HEK293 (cell line): ENCODE data around the gene ADGRB3.

Source experiments
- CTCF ChIA-PET: fragments of 350-600 bp; formaldehyde crosslinking; extraction: SDS; loops from one replicate; lab custom pipeline; 2021; ENCODE audit warnings: antibody characterized with exemption; lab: Yijun Ruan, JAX
- POLR2A ChIA-PET: fragments of 300-600 bp; formaldehyde crosslinking; extraction: SDS; loops from one replicate; lab custom pipeline; 2020; ENCODE audit warnings: antibody characterized with exemption, inconsistent platforms; lab: Yijun Ruan, JAX
- H3K27ac ChIP-seq: fragments of 200-500 bp; sonication (Bioruptor generic); 2 replicates; pipeline ENCODE4 v1.5.1; 2014; ENCODE audit warnings: low read depth, low read length, control low read depth, inconsistent platforms; ENCODE audit errors: extremely low read depth
- H3K36me3 ChIP-seq, 2 experiments: fragments of 200-500 bp in 1 of 2; sonication (Bioruptor generic) in 1 of 2; 1 replicate in 1 of 2; 2 replicates in 1 of 2; pipeline ENCODE4 v1.5.1; 2014 to 2017; ENCODE audit warnings: inconsistent platforms in 2 of 2, low read length in 2 of 2; ENCODE audit not compliant: control insufficient read depth in 2 of 2, insufficient read depth in 1 of 2
- H3K4me1 ChIP-seq: fragments of 200-500 bp; sonication (Bioruptor generic); 2 replicates; pipeline ENCODE4 v1.5.1; 2014; ENCODE audit warnings: mild to moderate bottlenecking, low read length, inconsistent platforms; ENCODE audit not compliant: control insufficient read depth, insufficient read depth
- H3K4me3 ChIP-seq: 2 replicates; pipeline ENCODE4 v1.5.1; 2011; ENCODE audit warnings: low read depth, mild to moderate bottlenecking, control low read depth, low read length, moderate library complexity
- H3K9me3 ChIP-seq: fragments of 200-500 bp; sonication (Bioruptor generic); 2 replicates; pipeline ENCODE4 v1.5.1; 2014; ENCODE audit warnings: low read depth, low read length, inconsistent platforms; ENCODE audit not compliant: control insufficient read depth, insufficient read depth
- FEZF1 ChIP-seq: fragments of 450-650 bp; formaldehyde crosslinking; IDR thresholded peaks from 2 replicates; pipeline ENCODE4 v1.5.1; 2016; ENCODE audit warnings: missing biosample characterization, missing genetic modification characterization
- GLI4 ChIP-seq: fragments of 450-650 bp; formaldehyde crosslinking; IDR thresholded peaks from 2 replicates; pipeline ENCODE4 v1.5.1; 2016; ENCODE audit warnings: missing biosample characterization, missing genetic modification characterization
- OVOL3 ChIP-seq: fragments of 450-650 bp; formaldehyde crosslinking; IDR thresholded peaks from 2 replicates; pipeline ENCODE4 v1.5.1; 2016; ENCODE audit warnings: missing biosample characterization, missing genetic modification characterization
- RBAK ChIP-seq: fragments of 450-650 bp; formaldehyde crosslinking; IDR thresholded peaks from 2 replicates; pipeline ENCODE4 v1.5.1; 2016; ENCODE audit warnings: missing biosample characterization, missing genetic modification characterization
- TRIM28 ChIP-seq: IDR thresholded peaks from 2 replicates; pipeline ENCODE4 v1.6.1; 2011; ENCODE audit warnings: low read length, control low read depth, borderline replicate concordance
- ZBTB1 ChIP-seq: fragments of 450-650 bp; formaldehyde crosslinking; IDR thresholded peaks from 2 replicates; pipeline ENCODE4 v1.5.1; 2016; ENCODE audit warnings: missing biosample characterization, missing genetic modification characterization
- ZBTB7A ChIP-seq: fragments of 450-650 bp; formaldehyde crosslinking; IDR thresholded peaks from 2 replicates; pipeline ENCODE4 v1.5.1; 2016; ENCODE audit warnings: low read depth, missing biosample characterization, missing genetic modification characterization
- ZBTB8A ChIP-seq: fragments of 450-650 bp; formaldehyde crosslinking; IDR thresholded peaks from 2 replicates; pipeline ENCODE4 v1.5.1; 2016; ENCODE audit warnings: missing biosample characterization, missing genetic modification characterization
- ZFHX2 ChIP-seq: fragments of 450-650 bp; formaldehyde crosslinking; conservative IDR thresholded peaks from 2 replicates; pipeline ENCODE4 v1.5.1; 2016; ENCODE audit warnings: missing biosample characterization, missing genetic modification characterization
- ZFP37 ChIP-seq: fragments of 450-650 bp; formaldehyde crosslinking; IDR thresholded peaks from 2 replicates; pipeline ENCODE4 v1.5.1; 2016; ENCODE audit warnings: missing biosample characterization, missing genetic modification characterization
- ZNF10 ChIP-seq: fragments of 450-650 bp; formaldehyde crosslinking; IDR thresholded peaks from 2 replicates; pipeline ENCODE4 v1.5.1; 2017; ENCODE audit warnings: missing biosample characterization, missing genetic modification characterization
- ZNF155 ChIP-seq: fragments of 450-650 bp; formaldehyde crosslinking; IDR thresholded peaks from 2 replicates; pipeline ENCODE4 v1.5.1; 2016; ENCODE audit warnings: missing biosample characterization, missing genetic modification characterization
- ZNF157 ChIP-seq: fragments of 450-650 bp; formaldehyde crosslinking; IDR thresholded peaks from 2 replicates; pipeline ENCODE4 v1.5.1; 2016; ENCODE audit warnings: missing biosample characterization, missing genetic modification characterization
- ZNF16 ChIP-seq: fragments of 450-650 bp; formaldehyde crosslinking; IDR thresholded peaks from 2 replicates; pipeline ENCODE4 v1.5.1; 2016; ENCODE audit warnings: low read depth, missing biosample characterization, missing genetic modification characterization
- ZNF175 ChIP-seq: fragments of 450-650 bp; formaldehyde crosslinking; IDR thresholded peaks from 2 replicates; pipeline ENCODE4 v1.5.1; 2016; ENCODE audit warnings: missing biosample characterization, missing genetic modification characterization
- ZNF221 ChIP-seq: fragments of 450-650 bp; formaldehyde crosslinking; IDR thresholded peaks from 2 replicates; pipeline ENCODE4 v1.5.1; 2017; ENCODE audit warnings: missing biosample characterization, missing genetic modification characterization, borderline replicate concordance
- ZNF239 ChIP-seq: fragments of 450-650 bp; formaldehyde crosslinking; IDR thresholded peaks from 2 replicates; pipeline ENCODE4 v1.5.1; 2016; ENCODE audit warnings: missing biosample characterization, missing genetic modification characterization
- ZNF350 ChIP-seq: fragments of 450-650 bp; formaldehyde crosslinking; IDR thresholded peaks from 2 replicates; pipeline ENCODE4 v1.5.0; 2017; ENCODE audit warnings: missing biosample characterization, mild to moderate bottlenecking, missing genetic modification characterization
- ZNF416 ChIP-seq: fragments of 450-650 bp; formaldehyde crosslinking; IDR thresholded peaks from 2 replicates; pipeline ENCODE4 v1.5.1; 2016; ENCODE audit warnings: missing biosample characterization, missing genetic modification characterization
- ZNF426 ChIP-seq: fragments of 450-650 bp; formaldehyde crosslinking; IDR thresholded peaks from 2 replicates; pipeline ENCODE4 v1.5.1; 2017; ENCODE audit warnings: missing biosample characterization, missing genetic modification characterization, mild to moderate bottlenecking, inconsistent platforms, moderate library complexity
- ZNF48 ChIP-seq: fragments of 450-650 bp; formaldehyde crosslinking; IDR thresholded peaks from 2 replicates; pipeline ENCODE4 v1.5.1; 2016; ENCODE audit warnings: missing biosample characterization, missing genetic modification characterization
- ZNF510 ChIP-seq: fragments of 450-650 bp; formaldehyde crosslinking; IDR thresholded peaks from 2 replicates; pipeline ENCODE4 v1.5.1; 2018; ENCODE audit warnings: mild to moderate bottlenecking, missing genetic modification characterization, missing biosample characterization; ENCODE audit not compliant: insufficient replicate concordance
- ZNF544 ChIP-seq: fragments of 450-650 bp; formaldehyde crosslinking; IDR thresholded peaks from 2 replicates; pipeline ENCODE4 v1.5.0; 2017; ENCODE audit warnings: missing biosample characterization, missing genetic modification characterization
- ZNF585B ChIP-seq: fragments of 450-650 bp; formaldehyde crosslinking; IDR thresholded peaks from 2 replicates; pipeline ENCODE4 v1.5.1; 2016; ENCODE audit warnings: missing biosample characterization, missing genetic modification characterization
- ZNF600 ChIP-seq: fragments of 450-650 bp; formaldehyde crosslinking; IDR thresholded peaks from 2 replicates; pipeline ENCODE4 v1.5.1; 2016; ENCODE audit warnings: missing biosample characterization, missing genetic modification characterization
- ZNF610 ChIP-seq: fragments of 450-650 bp; formaldehyde crosslinking; IDR thresholded peaks from 2 replicates; pipeline ENCODE4 v1.5.1; 2016; ENCODE audit warnings: missing biosample characterization, missing genetic modification characterization, borderline replicate concordance
- ZNF76 ChIP-seq: fragments of 450-650 bp; formaldehyde crosslinking; IDR thresholded peaks from 2 replicates; pipeline ENCODE4; 2016; ENCODE audit warnings: low read depth, missing biosample characterization, missing genetic modification characterization, borderline replicate concordance
- ZNF830 ChIP-seq: fragments of 450-650 bp; IDR thresholded peaks from 2 replicates; pipeline ENCODE4 v1.5.0; 2018; ENCODE audit warnings: missing biosample characterization, missing genetic modification characterization, low read depth, mild to moderate bottlenecking, moderate library complexity
- ZXDB ChIP-seq: fragments of 450-650 bp; formaldehyde crosslinking; IDR thresholded peaks from 2 replicates; pipeline ENCODE4 v1.5.1; 2016; ENCODE audit warnings: missing biosample characterization, missing genetic modification characterization
- TF ChIP-seq, protein P1 (sequence below): fragments of 450-650 bp; formaldehyde crosslinking; IDR thresholded peaks from 2 replicates; pipeline ENCODE4 v1.5.1; 2017; ENCODE audit warnings: missing biosample characterization, missing genetic modification characterization
- TF ChIP-seq, protein P2 (sequence below): fragments of 450-650 bp; formaldehyde crosslinking; IDR thresholded peaks from 2 replicates; pipeline ENCODE4 v1.5.1; 2016; ENCODE audit warnings: missing biosample characterization, missing genetic modification characterization
- TF ChIP-seq, protein P3 (sequence below): fragments of 450-650 bp; formaldehyde crosslinking; IDR thresholded peaks from 2 replicates; pipeline ENCODE4 v1.5.1; 2016; ENCODE audit warnings: missing biosample characterization, missing genetic modification characterization, low read depth

The ADGRB3 gene

DNA sequence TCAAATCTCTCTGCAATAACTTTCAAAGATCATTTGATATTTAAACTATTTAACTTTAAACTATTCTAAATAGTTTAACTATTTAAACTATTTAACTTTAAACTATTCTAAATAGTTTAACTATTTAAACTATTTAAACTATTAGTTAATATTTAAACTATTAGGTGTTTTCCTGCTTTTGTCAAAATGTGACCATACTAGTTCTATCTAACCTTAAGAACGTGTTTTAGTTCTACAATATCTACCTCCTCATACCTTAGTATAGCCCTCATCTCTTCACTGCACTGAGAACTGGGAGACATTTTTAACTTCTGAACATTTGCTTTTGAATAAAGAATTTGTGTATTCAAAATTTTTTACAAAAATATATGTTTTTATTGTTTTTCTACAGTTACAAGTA lies 429.1 kb downstream of the ADGRB3 start:
- H3K4me3 ChIP-seq = no peak overlapping the region
- no peaks in the 10 kb centered on the region for H3K9me3 ChIP-seq
- CTCF ChIA-PET = no interaction called here
- H3K27ac ChIP-seq = no peak overlapping the region
- no peaks in the 10 kb centered on the region for H3K4me1 ChIP-seq
- H3K36me3 ChIP-seq = no peaks in the 10 kb centered on the region
- POLR2A ChIA-PET = no interaction called here
- no peak for TF ChIP-seq ZNF416 (tag by site-specific recombination)
- TF ChIP-seq, protein P1, sequence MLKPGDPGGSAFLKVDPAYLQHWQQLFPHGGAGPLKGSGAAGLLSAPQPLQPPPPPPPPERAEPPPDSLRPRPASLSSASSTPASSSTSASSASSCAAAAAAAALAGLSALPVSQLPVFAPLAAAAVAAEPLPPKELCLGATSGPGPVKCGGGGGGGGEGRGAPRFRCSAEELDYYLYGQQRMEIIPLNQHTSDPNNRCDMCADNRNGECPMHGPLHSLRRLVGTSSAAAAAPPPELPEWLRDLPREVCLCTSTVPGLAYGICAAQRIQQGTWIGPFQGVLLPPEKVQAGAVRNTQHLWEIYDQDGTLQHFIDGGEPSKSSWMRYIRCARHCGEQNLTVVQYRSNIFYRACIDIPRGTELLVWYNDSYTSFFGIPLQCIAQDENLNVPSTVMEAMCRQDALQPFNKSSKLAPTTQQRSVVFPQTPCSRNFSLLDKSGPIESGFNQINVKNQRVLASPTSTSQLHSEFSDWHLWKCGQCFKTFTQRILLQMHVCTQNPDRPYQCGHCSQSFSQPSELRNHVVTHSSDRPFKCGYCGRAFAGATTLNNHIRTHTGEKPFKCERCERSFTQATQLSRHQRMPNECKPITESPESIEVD (tag by site-specific recombination) = no peak
- TF ChIP-seq ZFHX2 = no peak
- no peak for TF ChIP-seq OVOL3 (tag by site-specific recombination)
- TF ChIP-seq ZNF510 (tag by site-specific recombination) = no peak
- no peak for TF ChIP-seq ZBTB8A
- no peak for TF ChIP-seq TRIM28
- TF ChIP-seq ZNF10 (tag by site-specific recombination) = no peak
- no peak for TF ChIP-seq ZNF155 (tag by site-specific recombination)
- TF ChIP-seq ZBTB7A (tag by site-specific recombination) = no peak
- no peak for TF ChIP-seq ZNF175
- TF ChIP-seq ZNF585B (tag by site-specific recombination) = no peak
- no peak for TF ChIP-seq GLI4 (tag by site-specific recombination)
- no peak for TF ChIP-seq RBAK (tag by site-specific recombination)
- TF ChIP-seq ZNF76 (tag by site-specific recombination) = no peak
- TF ChIP-seq, protein P2, sequence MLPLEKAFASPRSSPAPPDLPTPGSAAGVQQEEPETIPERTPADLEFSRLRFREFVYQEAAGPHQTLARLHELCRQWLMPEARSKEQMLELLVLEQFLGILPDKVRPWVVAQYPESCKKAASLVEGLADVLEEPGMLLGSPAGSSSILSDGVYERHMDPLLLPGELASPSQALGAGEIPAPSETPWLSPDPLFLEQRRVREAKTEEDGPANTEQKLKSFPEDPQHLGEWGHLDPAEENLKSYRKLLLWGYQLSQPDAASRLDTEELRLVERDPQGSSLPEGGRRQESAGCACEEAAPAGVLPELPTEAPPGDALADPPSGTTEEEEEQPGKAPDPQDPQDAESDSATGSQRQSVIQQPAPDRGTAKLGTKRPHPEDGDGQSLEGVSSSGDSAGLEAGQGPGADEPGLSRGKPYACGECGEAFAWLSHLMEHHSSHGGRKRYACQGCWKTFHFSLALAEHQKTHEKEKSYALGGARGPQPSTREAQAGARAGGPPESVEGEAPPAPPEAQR (tag by site-specific recombination) = no peak
- no peak for TF ChIP-seq ZNF48 (tag by site-specific recombination)
- TF ChIP-seq ZNF610 = no peak
- TF ChIP-seq ZNF426 (tag by site-specific recombination) = no peak
- no peak for TF ChIP-seq ZNF16 (tag by site-specific recombination)
- TF ChIP-seq, all 188 proteins: peak for 0

DNA sequence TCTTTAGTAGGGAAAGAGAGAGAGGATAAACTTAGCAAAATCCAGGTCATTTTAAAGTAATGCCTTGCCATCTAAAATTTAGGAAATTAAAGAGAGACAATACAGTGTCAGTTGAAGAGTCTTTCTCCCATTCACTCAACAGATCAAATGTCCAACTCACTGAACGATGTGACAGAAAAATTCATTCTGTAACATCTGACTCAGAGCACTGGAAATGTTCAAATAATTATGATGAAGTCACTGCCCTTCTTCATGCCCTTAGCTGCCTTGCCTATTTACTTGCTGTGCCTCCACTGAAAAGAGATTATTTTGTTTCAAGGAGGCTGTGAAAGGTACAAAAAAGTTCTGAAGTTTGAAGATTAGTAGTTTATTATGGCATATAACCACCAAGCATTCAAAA lies 434.8 kb downstream of the ADGRB3 start:
- no peak overlapping the region for H3K4me3 ChIP-seq
- H3K27ac ChIP-seq = no peak overlapping the region
- no peak for TF ChIP-seq ZNF830 (tag by site-specific recombination)
- TF ChIP-seq, all 188 proteins: peak for 0
- Histone ChIP-seq H3K36me3 (no peaks in the 10 kb centered on the region), H3K4me1 (no peaks in the 10 kb centered on the region), H3K9me3 (no peaks in the 10 kb centered on the region)
- ChIA-PET CTCF (no interaction called here), POLR2A (no interaction called here)

DNA sequence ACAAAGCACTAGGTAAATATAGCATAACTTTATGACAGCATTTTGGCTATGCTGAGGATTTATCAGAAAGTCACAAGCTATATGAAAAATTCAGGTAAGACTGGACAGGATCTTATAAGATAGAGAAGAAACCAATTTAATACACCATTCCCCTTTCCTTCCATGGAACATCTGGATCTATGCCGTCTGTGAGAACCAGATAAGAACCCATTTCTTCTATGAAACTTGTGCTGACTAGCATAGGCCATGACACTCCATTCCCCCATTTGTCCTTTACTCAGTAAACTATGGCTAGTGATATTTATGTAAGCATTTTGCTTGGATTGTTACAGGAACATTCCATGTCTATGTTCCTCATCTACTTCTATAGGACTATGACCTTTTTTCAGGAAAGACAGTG lies 437.7 kb downstream of the ADGRB3 start:
- ChIA-PET CTCF (interaction anchor here (0.7 kb wide), 1 partner anchor 12 kb away, joined by 3 read pairs; no protein-coding TSS in a partner anchor), POLR2A (no interaction called here)
- H3K4me1 ChIP-seq = no peaks in the 10 kb centered on the region
- H3K36me3 ChIP-seq = no peaks in the 10 kb centered on the region
- H3K27ac ChIP-seq = no peak overlapping the region
- H3K9me3 ChIP-seq = no peaks in the 10 kb centered on the region
- H3K4me3 ChIP-seq = no peak overlapping the region
- TF ChIP-seq ZNF416 (tag by site-specific recombination) (no peak), ZNF221 (tag by site-specific recombination) (no peak), ZXDB (tag by site-specific recombination) (no peak), ZNF544 (tag by site-specific recombination) (no peak), ZBTB1 (tag by site-specific recombination) (no peak), ZFP37 (tag by site-specific recombination) (no peak), ZNF157 (no peak), ZNF239 (tag by site-specific recombination) (no peak), ZNF600 (tag by site-specific recombination) (no peak), ZNF350 (tag by site-specific recombination) (no peak), ZNF10 (tag by site-specific recombination) (no peak), FEZF1 (tag by site-specific recombination) (no peak)
- TF ChIP-seq, protein P3, sequence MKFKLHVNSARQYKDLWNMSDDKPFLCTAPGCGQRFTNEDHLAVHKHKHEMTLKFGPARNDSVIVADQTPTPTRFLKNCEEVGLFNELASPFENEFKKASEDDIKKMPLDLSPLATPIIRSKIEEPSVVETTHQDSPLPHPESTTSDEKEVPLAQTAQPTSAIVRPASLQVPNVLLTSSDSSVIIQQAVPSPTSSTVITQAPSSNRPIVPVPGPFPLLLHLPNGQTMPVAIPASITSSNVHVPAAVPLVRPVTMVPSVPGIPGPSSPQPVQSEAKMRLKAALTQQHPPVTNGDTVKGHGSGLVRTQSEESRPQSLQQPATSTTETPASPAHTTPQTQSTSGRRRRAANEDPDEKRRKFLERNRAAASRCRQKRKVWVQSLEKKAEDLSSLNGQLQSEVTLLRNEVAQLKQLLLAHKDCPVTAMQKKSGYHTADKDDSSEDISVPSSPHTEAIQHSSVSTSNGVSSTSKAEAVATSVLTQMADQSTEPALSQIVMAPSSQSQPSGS (tag by site-specific recombination) = no peak
